CD4-positive, alpha-beta memory T cell (primary cell): Measurements from ENCODE around the gene TET2. TPM values are rescaled to one million over a fixed set of nuclear protein-coding genes. Genes with fewer than 3 reads are reported as not detected.

Source experiments
- CTCF ChIA-PET: fragments of 350-600 bp; sonication (Branson Sonifier 250); formaldehyde crosslinking; loops from one replicate; lab custom pipeline; 2021; ENCODE audit warnings: inconsistent platforms; ENCODE audit not compliant: partially characterized antibody; lab: Charles Lee
- POLR2A ChIA-PET: fragments of 350-600 bp; sonication (Branson Sonifier 250); formaldehyde crosslinking; loops from one replicate; lab custom pipeline; 2021; ENCODE audit not compliant: partially characterized antibody; lab: Charles Lee
- DNase-seq, 5 donors: peaks; one replicate each; pipeline versions ENCODE4 v3.0.0 to v3.0.0-alpha.2; 2020 to 2022; ENCODE audit warnings: mixed read lengths in 1 of 5
- H3K27ac ChIP-seq: one replicate; pipeline ENCODE4 v1.7.0; 2013; ENCODE audit warnings: low read depth, low read length
- H3K27me3 ChIP-seq: 2 replicates; pipeline ENCODE4 v1.7.0; 2013; ENCODE audit warnings: mild to moderate bottlenecking, low read length, moderate library complexity; ENCODE audit not compliant: insufficient read depth
- H3K36me3 ChIP-seq: 2 replicates; pipeline ENCODE4 v1.7.0; 2013; ENCODE audit warnings: mild to moderate bottlenecking, low read length, moderate library complexity; ENCODE audit not compliant: insufficient read depth
- H3K4me1 ChIP-seq: 2 replicates; pipeline ENCODE4 v1.7.0; 2013; ENCODE audit warnings: mild to moderate bottlenecking, low read length, moderate library complexity; ENCODE audit not compliant: insufficient read depth
- H3K4me3 ChIP-seq, 2 donors: one replicate each; pipeline ENCODE4 v1.7.0; 2013; ENCODE audit warnings: low read length in 2 of 2, mild to moderate bottlenecking in 1 of 2
- H3K9me3 ChIP-seq, 2 donors: one replicate each; pipeline ENCODE4 v1.7.0; 2013; ENCODE audit warnings: low read length in 2 of 2, control low read depth in 1 of 2; ENCODE audit not compliant: control insufficient read depth in 1 of 2
- H3K27ac Mint-ChIP-seq, 7 donors: one replicate each; pipeline ENCODE4 v1.8.0; 2020 to 2021; ENCODE audit warnings: mixed read lengths in 7 of 7, mild to moderate bottlenecking in 6 of 7, inconsistent platforms in 3 of 7, moderate library complexity in 3 of 7
- H3K27me3 Mint-ChIP-seq, 2 donors: one replicate each; pipeline ENCODE4 v1.8.0; 2020 to 2021; ENCODE audit warnings: mixed read lengths in 2 of 2
- H3K36me3 Mint-ChIP-seq, 2 donors: one replicate each; pipeline ENCODE4 v1.8.0; 2020 to 2021; ENCODE audit warnings: mixed read lengths in 2 of 2, inconsistent platforms in 1 of 2, mild to moderate bottlenecking in 1 of 2
- H3K4me1 Mint-ChIP-seq, 4 donors: one replicate each; pipeline ENCODE4 v1.8.0; 2020 to 2021; ENCODE audit warnings: mixed read lengths in 4 of 4, mild to moderate bottlenecking in 1 of 4
- H3K4me3 Mint-ChIP-seq, 8 donors: one replicate each; pipeline ENCODE4 v1.8.0; 2020 to 2021; ENCODE audit warnings: mixed read lengths in 8 of 8, mild to moderate bottlenecking in 7 of 8, moderate library complexity in 6 of 8, inconsistent platforms in 3 of 8
- H3K9me3 Mint-ChIP-seq, 8 donors: one replicate each; pipeline ENCODE4 v1.8.0; 2020 to 2021; ENCODE audit warnings: mixed read lengths in 8 of 8, mild to moderate bottlenecking in 5 of 8, inconsistent platforms in 3 of 8, moderate library complexity in 1 of 8
- intact Hi-C: fragments of 100-400 bp; cut with micrococcal nuclease; formaldehyde crosslinking; loops from one replicate; pipeline ENCODE4 v1.15.1; 2023
- polyA plus RNA-seq, 2 donors: library from polyadenylated mRNA; unstranded; fragments of 300-500 nt; fragmentation: Illumina TruSeq; gene quantifications; one replicate each; pipeline ENCODE4 v1.2.3, GENCODE V29; 2021
- total RNA-seq, 2 experiments: library from RNA; stranded (reverse); gene quantifications; one replicate each; pipeline ENCODE4 v1.2.3, GENCODE V29; 2021

The TET2 gene
- total and polyA plus RNA-seq, 4 experiments from 2014 or later = 9.7 to 20.7 (median 16.9) TPM

GRCh38 chr4:105158837-105159236, 12.2 kb downstream of the TET2 start:
- POLR2A ChIA-PET = no interaction called here
- Histone ChIP-seq H3K27ac (no peak overlapping the region), H3K36me3 (no peaks in the 10 kb centered on the region), H3K9me3 (no peaks in the 10 kb centered on the region), H3K27me3 (no peaks in the 10 kb centered on the region), H3K4me3 (no peak overlapping the region), H3K4me1 (peaks cover 20% of the 10 kb centered on the region)
- intact Hi-C loops = no loop called here
- Mint-ChIP-seq H3K9me3 (no peaks in the 10 kb centered on the region), H3K27me3 (no peaks in the 10 kb centered on the region), H3K4me1 (peaks cover 27 to 50% (median 37%) of the 10 kb centered on the region in 4 donors), H3K36me3 (peaks cover 1 to 10% of the 10 kb centered on the region in 2 donors), H3K27ac (no peak overlapping the region), H3K4me3 (no peak overlapping the region)
- CTCF ChIA-PET = interaction anchor here (0.9 kb wide), 2 partner anchors 38 to 315 kb away, joined by 3 to 4 read pairs; partner anchors contain the start of gene PPA2
- no peak for DNase-seq

DNA sequence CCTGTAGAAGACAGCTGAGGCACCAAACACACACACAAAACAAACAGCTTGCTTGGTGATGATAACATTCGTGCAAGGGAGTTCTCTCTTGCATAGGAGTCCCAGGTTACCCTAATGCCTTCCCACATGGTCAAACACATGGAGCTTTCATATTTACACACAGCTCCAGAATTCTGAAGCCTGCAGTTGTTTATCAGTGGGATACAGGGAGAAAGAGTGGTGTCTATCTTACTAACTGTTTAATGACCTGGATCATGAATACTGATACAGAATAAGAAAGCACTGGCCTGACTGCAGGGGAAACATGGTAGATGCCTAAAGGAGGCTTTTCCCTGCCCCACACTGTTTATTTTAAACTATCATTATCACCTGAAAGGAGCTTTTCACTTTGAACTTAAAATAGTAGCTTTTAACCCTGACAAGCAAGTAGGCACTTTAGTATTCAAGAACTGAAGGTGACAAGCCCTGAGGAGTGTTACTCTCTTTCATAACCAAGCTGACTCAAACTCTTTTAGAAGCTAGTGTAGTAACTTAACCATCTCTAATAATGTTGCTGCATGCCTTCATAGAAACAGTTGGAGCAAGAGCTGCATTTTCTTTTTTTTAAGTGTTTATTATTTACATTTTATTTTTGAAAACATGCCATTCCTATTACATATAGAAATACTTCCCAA, 15.6 kb downstream of the TET2 start:
- no peaks in the 10 kb centered on the region for H3K36me3 ChIP-seq
- H3K27ac ChIP-seq = no peak overlapping the region
- H3K27ac Mint-ChIP-seq = no peak overlapping the region
- ChIA-PET CTCF (interaction anchor here (0.6 to 3.8 kb wide), 6 partner anchors 9 to 310 kb away, joined by 3 to 16 read pairs (median 3); partner anchors contain the start of gene TET2), POLR2A (no interaction called here)
- H3K36me3 Mint-ChIP-seq = peaks cover 2 to 13% of the 10 kb centered on the region in 2 donors
- intact Hi-C loops = no loop called here
- no peaks in the 10 kb centered on the region for H3K9me3 Mint-ChIP-seq
- no peaks in the 10 kb centered on the region for H3K27me3 ChIP-seq
- no peak overlapping the region for H3K4me3 ChIP-seq
- no peaks in the 10 kb centered on the region for H3K27me3 Mint-ChIP-seq
- H3K4me1 Mint-ChIP-seq = peaks cover 11 to 26% (median 24%) of the 10 kb centered on the region in 4 donors
- H3K4me1 ChIP-seq = peaks cover 7% of the 10 kb centered on the region
- H3K4me3 Mint-ChIP-seq = no peak overlapping the region
- DNase-seq = no peak
- H3K9me3 ChIP-seq = no peaks in the 10 kb centered on the region

GRCh38 chr4:105164548-105164947, 17.9 kb downstream of the TET2 start:
- H3K4me3 Mint-ChIP-seq = no peak overlapping the region
- Histone ChIP-seq H3K4me3 (no peak overlapping the region), H3K36me3 (no peaks in the 10 kb centered on the region), H3K4me1 (peaks cover 7% of the 10 kb centered on the region), H3K27me3 (no peaks in the 10 kb centered on the region), H3K27ac (no peak overlapping the region), H3K9me3 (no peaks in the 10 kb centered on the region)
- intact Hi-C loops = no loop called here
- ChIA-PET POLR2A (no interaction called here), CTCF (no interaction called here)
- H3K36me3 Mint-ChIP-seq = peaks cover 9 to 21% of the 10 kb centered on the region in 2 donors
- no peaks in the 10 kb centered on the region for H3K27me3 Mint-ChIP-seq
- peaks cover 0 to 4% (median 0%) of the 10 kb centered on the region in 8 donors for H3K9me3 Mint-ChIP-seq
- peaks cover 16 to 37% (median 28%) of the 10 kb centered on the region in 4 donors for H3K4me1 Mint-ChIP-seq
- H3K27ac Mint-ChIP-seq = no peak overlapping the region
- DNase-seq = no peak

- CTCF ChIA-PET = no interaction called here
- H3K4me1 Mint-ChIP-seq = peaks cover 19 to 37% (median 30%) of the 10 kb centered on the region in 4 donors
These were observed 19.4 kb downstream of the TET2 start for GRCh38 chr4:105166066-105166465.

GRCh38 chr4:105170711-105171110, 24.0 kb downstream of the TET2 start:
- ChIA-PET POLR2A (interaction anchor here (0.6 to 1.6 kb wide), 2 partner anchors 11 to 22 kb away, joined by 4 to 5 read pairs; no protein-coding TSS in a partner anchor), CTCF (no interaction called here)
- Mint-ChIP-seq H3K9me3 (peaks cover 0 to 4% (median 1%) of the 10 kb centered on the region in 8 donors), H3K4me3 (no peak overlapping the region), H3K27ac (no peak overlapping the region), H3K4me1 (peaks cover 14 to 20% (median 17%) of the 10 kb centered on the region in 4 donors), H3K27me3 (no peaks in the 10 kb centered on the region), H3K36me3 (peaks cover 26 to 50% of the 10 kb centered on the region in 2 donors)
- Histone ChIP-seq H3K9me3 (no peaks in the 10 kb centered on the region), H3K27ac (no peak overlapping the region), H3K36me3 (no peaks in the 10 kb centered on the region), H3K27me3 (no peaks in the 10 kb centered on the region), H3K4me3 (no peak overlapping the region), H3K4me1 (no peaks in the 10 kb centered on the region)
- DNase-seq = no peak
- intact Hi-C loops = no loop called here

More at GRCh38 chr4:105166066-105166465, 19.4 kb downstream of the TET2 start:
- Histone ChIP-seq H3K27ac (no peak overlapping the region), H3K4me3 (no peak overlapping the region), H3K9me3 (no peaks in the 10 kb centered on the region), H3K27me3 (no peaks in the 10 kb centered on the region), H3K4me1 (peaks cover 7% of the 10 kb centered on the region), H3K36me3 (no peaks in the 10 kb centered on the region)
- Mint-ChIP-seq H3K27ac (no peak overlapping the region), H3K27me3 (no peaks in the 10 kb centered on the region), H3K4me3 (no peak overlapping the region), H3K9me3 (peaks cover 0 to 4% (median 0%) of the 10 kb centered on the region in 8 donors), H3K36me3 (peaks cover 15 to 25% of the 10 kb centered on the region in 2 donors)
- no peak for DNase-seq
- POLR2A ChIA-PET = no interaction called here
- intact Hi-C loops = no loop called here

- Histone ChIP-seq H3K4me1 (no peaks in the 10 kb centered on the region), H3K27me3 (no peaks in the 10 kb centered on the region), H3K27ac (no peak overlapping the region), H3K9me3 (no peaks in the 10 kb centered on the region), H3K4me3 (no peak overlapping the region), H3K36me3 (no peaks in the 10 kb centered on the region)
- Mint-ChIP-seq H3K27me3 (no peaks in the 10 kb centered on the region), H3K9me3 (peaks cover 0 to 4% (median 1%) of the 10 kb centered on the region in 8 donors), H3K27ac (no peak overlapping the region), H3K36me3 (peaks cover 30 to 56% of the 10 kb centered on the region in 2 donors), H3K4me1 (peaks cover 14 to 20% (median 17%) of the 10 kb centered on the region in 4 donors), H3K4me3 (no peak overlapping the region)
- DNase-seq = no peak
- CTCF ChIA-PET = no interaction called here
- POLR2A ChIA-PET = interaction anchor here (1.6 kb wide), 1 partner anchor 10 kb away, joined by 4 read pairs; no protein-coding TSS in a partner anchor
- intact Hi-C loops = no loop called here
These were observed 25.2 kb downstream of the TET2 start for GRCh38 chr4:105171912-105172311.

GRCh38 chr4:105174098-105174497, 27.4 kb downstream of the TET2 start:
- ChIA-PET CTCF (no interaction called here), POLR2A (no interaction called here)
- H3K36me3 ChIP-seq = no peaks in the 10 kb centered on the region
- Mint-ChIP-seq H3K36me3 (peaks cover 28 to 52% of the 10 kb centered on the region in 2 donors), H3K9me3 (peaks cover 0 to 4% (median 1%) of the 10 kb centered on the region in 8 donors), H3K4me3 (no peak overlapping the region), H3K27me3 (no peaks in the 10 kb centered on the region), H3K27ac (no peak overlapping the region), H3K4me1 (peaks cover 14 to 24% (median 16%) of the 10 kb centered on the region in 4 donors)
- DNase-seq = no peak
- H3K9me3 ChIP-seq = no peaks in the 10 kb centered on the region
- no peaks in the 10 kb centered on the region for H3K27me3 ChIP-seq
- no peaks in the 10 kb centered on the region for H3K4me1 ChIP-seq
- intact Hi-C loops = no loop called here
- H3K27ac ChIP-seq = no peak overlapping the region
- H3K4me3 ChIP-seq = no peak overlapping the region
